ENCODE data around the gene COL11A2.

Gene COL11A2

DNA sequence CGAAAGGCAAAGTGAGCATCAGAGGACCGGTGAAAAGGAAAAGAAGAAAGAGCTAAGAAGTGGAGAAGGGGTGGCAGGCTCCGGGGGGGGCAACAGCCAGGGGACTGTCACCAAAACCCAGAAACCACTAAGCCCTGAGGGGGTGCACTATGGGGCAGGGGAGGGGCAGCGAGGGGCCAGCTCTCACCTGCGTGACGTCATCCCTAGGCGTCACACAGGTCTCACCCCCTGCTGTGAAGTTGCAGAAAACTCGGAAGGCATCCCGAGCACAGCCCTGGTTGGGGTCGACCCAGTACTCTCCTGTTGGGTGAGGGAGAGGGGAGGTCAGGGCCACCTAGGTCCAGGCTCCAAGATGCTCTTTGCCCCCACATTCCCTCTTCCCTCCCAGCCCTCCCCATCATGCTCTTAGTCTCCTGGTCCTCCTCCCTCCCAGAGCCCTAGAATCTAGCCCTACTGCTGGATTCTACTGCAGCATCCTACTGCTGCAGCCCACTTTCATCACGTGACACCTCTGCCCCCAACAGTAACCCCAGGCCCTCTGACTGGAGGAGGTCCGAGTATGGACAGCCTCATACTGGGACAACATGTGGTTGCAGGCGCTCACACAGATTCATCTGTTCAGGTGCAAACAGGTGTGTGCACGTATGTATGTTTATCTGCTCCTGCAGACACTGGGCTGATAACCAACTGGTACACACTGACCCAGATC is 27.4 kb downstream of the COL11A2 start:
- WGBS, 2 experiments (ENCODE audit: insufficient coverage in 2 of 2), result 66 to 70% methylated on average over 10 to 14 of the region's 14 CpGs
- H3K4me1 ChIP-seq (ENCODE audit: control insufficient read depth, insufficient read depth, low read length, poor library complexity, severe bottlenecking), result no peaks in the 10 kb centered on the region
- H3K9me3 ChIP-seq (ENCODE audit: control insufficient read depth, low read length), result no peaks in the 10 kb centered on the region
- no peak overlapping the region for H3K27ac ChIP-seq (ENCODE audit: low read depth, low read length, severe bottlenecking)
- H3K36me3 ChIP-seq (ENCODE audit: control insufficient read depth, insufficient read depth, low read length), result no peaks in the 10 kb centered on the region
- no peak overlapping the region for H3K4me3 ChIP-seq (ENCODE audit: extremely low read depth, insufficient read depth, low read length, poor library complexity, severe bottlenecking)

DNA sequence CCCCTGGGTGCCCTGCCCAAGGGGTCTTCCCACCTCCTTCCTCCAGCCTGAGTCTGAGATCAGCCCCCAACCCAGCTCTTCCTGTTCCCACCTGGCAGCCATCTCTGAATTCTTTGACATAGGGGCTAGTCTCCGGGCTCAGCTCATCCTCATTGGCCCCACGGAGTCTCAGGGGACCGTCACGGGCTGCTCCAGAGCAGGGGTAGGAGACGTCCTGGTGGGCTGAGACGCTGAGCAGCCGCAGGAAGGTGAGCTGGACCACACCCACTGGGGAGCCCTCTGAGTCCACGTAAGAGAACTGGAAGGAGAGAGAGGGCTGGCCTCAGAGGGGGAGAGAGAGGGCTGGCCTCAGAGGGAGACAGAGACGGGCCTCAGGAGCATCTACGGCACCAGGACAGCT is 28.1 kb downstream of the COL11A2 start:
- Histone ChIP-seq H3K4me3 (ENCODE audit: extremely low read depth, insufficient read depth, low read length, poor library complexity, severe bottlenecking) (no peak overlapping the region), H3K4me1 (ENCODE audit: control insufficient read depth, insufficient read depth, low read length, poor library complexity, severe bottlenecking) (no peaks in the 10 kb centered on the region), H3K27ac (ENCODE audit: low read depth, low read length, severe bottlenecking) (no peak overlapping the region), H3K36me3 (ENCODE audit: control insufficient read depth, insufficient read depth, low read length) (no peaks in the 10 kb centered on the region), H3K9me3 (ENCODE audit: control insufficient read depth, low read length) (no peaks in the 10 kb centered on the region)
- 61 to 64% methylated on average over 10 of the region's 10 CpGs for WGBS, 2 experiments (ENCODE audit: insufficient coverage in 2 of 2)

DNA sequence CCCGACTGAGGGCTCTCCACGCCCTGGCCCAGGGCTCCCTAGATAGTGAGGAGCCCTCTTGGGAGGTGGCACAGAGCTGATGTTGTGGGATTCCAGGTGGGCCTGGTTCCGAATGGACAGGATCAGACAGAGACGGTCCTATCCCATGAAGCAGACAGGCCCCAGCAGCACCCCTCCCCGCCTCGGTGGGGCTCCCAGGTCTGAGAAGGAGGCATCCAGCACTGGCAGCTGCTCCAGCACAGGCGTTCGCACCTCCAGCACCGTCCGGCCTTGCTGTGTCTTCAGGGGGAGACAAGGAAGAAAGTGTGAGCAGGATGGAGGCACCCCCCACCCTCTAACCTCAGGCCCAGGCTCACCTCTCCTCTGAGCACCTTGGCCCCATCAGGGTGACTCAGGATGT is 28.7 kb downstream of the COL11A2 start:
- H3K9me3 ChIP-seq (ENCODE audit: control insufficient read depth, low read length), result no peaks in the 10 kb centered on the region
- WGBS, 2 experiments (ENCODE audit: insufficient coverage in 2 of 2), result 81 to 95% methylated on average over 5 to 6 of the region's 10 CpGs

DNA sequence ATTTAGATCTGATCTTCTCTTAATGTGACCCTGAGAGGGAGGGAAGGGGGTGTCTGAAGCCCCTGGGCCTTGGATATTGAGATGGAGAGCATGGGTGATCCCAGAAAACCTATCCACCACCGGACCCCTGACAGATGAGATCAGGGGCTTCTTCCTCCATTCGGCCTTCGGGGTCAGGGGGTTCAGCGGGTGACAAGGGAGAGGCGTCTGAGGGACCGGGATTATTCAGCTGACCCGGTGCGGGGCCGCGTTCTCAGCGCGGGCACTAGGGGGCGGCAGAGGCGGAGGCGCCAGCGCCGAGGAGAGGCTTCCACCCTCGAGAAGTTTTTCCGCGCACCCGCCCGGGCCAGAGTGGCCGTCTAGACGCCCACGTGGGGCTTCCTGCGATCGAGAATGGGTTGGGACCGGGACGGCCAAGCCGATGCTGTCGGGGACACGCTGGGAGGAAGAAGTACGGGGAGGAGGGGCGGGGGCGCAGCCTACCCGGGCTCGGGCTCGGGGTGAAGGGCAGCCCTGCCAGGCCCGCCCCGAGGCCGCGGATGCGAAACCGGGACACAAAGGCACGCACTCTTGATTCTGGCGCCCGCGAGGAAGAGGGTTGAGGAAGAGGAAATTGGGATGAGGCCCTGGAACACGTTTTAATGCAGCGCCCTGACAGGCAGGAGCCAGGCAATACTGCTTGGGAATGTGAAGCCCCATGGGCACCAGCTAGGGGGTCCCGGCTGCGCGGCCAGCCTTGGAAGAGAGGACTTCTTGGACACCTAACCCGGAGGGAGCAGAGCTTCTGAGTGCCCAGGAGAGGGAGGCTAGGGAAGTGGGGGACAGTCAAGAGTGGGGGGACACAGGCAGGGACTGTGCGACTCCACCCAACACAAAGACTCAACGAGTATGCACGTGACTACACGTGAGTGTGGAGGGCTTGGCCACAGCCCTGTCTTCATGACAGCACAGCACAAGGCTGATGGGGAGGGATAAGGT is 30.6 kb downstream of the COL11A2 start:
- WGBS, 2 experiments (ENCODE audit: insufficient coverage in 2 of 2), result 13% methylated on average over 44 to 48 of the region's 58 CpGs
- Histone ChIP-seq H3K4me1 (ENCODE audit: control insufficient read depth, insufficient read depth, low read length, poor library complexity, severe bottlenecking) (no peaks in the 10 kb centered on the region), H3K27ac (ENCODE audit: low read depth, low read length, severe bottlenecking) (no peak overlapping the region), H3K9me3 (ENCODE audit: control insufficient read depth, low read length) (no peaks in the 10 kb centered on the region), H3K4me3 (ENCODE audit: extremely low read depth, insufficient read depth, low read length, poor library complexity, severe bottlenecking) (peak overlapping the region; percentile 36), H3K36me3 (ENCODE audit: control insufficient read depth, insufficient read depth, low read length) (no peaks in the 10 kb centered on the region)

More for the DNA sequence above, 28.7 kb downstream of the COL11A2 start:
- Histone ChIP-seq H3K4me3 (ENCODE audit: extremely low read depth, insufficient read depth, low read length, poor library complexity, severe bottlenecking) (no peak overlapping the region), H3K27ac (ENCODE audit: low read depth, low read length, severe bottlenecking) (no peak overlapping the region), H3K36me3 (ENCODE audit: control insufficient read depth, insufficient read depth, low read length) (no peaks in the 10 kb centered on the region), H3K4me1 (ENCODE audit: control insufficient read depth, insufficient read depth, low read length, poor library complexity, severe bottlenecking) (no peaks in the 10 kb centered on the region)

DNA sequence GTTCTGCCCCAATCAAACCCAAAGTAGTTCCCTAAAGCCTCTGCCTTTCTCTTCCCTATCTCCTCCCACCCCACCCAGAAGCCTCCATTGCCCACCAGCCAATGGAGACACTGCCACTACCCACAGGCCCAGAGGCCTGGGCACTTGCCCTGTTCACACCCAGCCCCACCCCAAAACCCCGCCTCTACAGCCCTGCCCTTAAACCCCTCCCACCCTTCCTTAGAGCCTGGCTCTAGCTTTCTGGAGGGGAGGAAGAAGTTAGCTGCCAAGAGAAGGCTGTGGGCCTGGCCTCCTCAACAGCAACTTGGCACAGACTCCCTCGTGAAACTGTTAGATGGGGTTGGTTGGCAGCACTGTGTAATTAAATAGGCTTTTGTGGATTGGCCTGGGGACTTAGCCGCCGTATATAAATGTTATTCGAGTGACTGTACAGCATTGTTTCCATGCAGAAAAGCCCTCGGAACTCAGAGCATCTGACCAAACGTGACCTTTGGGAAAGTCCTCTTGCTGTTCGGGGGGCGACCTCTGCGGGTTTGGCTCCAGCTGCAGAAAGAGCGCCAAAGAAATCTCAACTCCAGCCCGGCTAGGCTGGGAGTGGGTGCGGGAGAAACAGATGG is 31.4 kb downstream of the COL11A2 start:
- Histone ChIP-seq H3K27ac (ENCODE audit: low read depth, low read length, severe bottlenecking) (no peak overlapping the region), H3K36me3 (ENCODE audit: control insufficient read depth, insufficient read depth, low read length) (no peaks in the 10 kb centered on the region), H3K4me1 (ENCODE audit: control insufficient read depth, insufficient read depth, low read length, poor library complexity, severe bottlenecking) (no peaks in the 10 kb centered on the region), H3K9me3 (ENCODE audit: control insufficient read depth, low read length) (no peaks in the 10 kb centered on the region), H3K4me3 (ENCODE audit: extremely low read depth, insufficient read depth, low read length, poor library complexity, severe bottlenecking) (no peak overlapping the region)
- WGBS, 2 experiments (ENCODE audit: insufficient coverage in 2 of 2), result 77 to 83% methylated on average over 11 to 12 of the region's 13 CpGs

DNA sequence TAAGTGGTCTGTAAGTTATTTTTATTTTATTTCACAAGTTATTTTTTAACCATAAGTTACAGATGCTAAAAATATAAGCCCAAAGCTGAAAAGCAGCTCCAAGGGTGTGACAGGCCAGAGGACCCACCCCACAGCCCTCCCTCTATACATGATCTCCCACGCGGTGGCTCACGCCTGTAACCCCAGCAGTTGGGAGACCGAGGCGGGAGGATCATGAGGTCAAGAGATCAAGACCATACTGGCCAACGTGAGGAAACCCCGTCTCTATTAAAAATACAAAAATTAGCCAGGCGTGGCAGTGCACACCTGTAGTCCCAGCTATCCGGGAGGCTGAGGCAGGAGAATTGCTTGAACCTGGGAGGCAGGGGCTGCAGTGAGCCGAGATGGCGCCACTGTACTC is 32.2 kb downstream of the COL11A2 start:
- no peak overlapping the region for H3K27ac ChIP-seq (ENCODE audit: low read depth, low read length, severe bottlenecking)
- no peaks in the 10 kb centered on the region for H3K36me3 ChIP-seq (ENCODE audit: control insufficient read depth, insufficient read depth, low read length)
- no peak overlapping the region for H3K4me3 ChIP-seq (ENCODE audit: extremely low read depth, insufficient read depth, low read length, poor library complexity, severe bottlenecking)
- 91 to 92% methylated on average over 7 to 11 of the region's 11 CpGs for WGBS, 2 experiments (ENCODE audit: insufficient coverage in 2 of 2)
- H3K4me1 ChIP-seq (ENCODE audit: control insufficient read depth, insufficient read depth, low read length, poor library complexity, severe bottlenecking), result no peaks in the 10 kb centered on the region
- H3K9me3 ChIP-seq (ENCODE audit: control insufficient read depth, low read length), result no peaks in the 10 kb centered on the region

DNA sequence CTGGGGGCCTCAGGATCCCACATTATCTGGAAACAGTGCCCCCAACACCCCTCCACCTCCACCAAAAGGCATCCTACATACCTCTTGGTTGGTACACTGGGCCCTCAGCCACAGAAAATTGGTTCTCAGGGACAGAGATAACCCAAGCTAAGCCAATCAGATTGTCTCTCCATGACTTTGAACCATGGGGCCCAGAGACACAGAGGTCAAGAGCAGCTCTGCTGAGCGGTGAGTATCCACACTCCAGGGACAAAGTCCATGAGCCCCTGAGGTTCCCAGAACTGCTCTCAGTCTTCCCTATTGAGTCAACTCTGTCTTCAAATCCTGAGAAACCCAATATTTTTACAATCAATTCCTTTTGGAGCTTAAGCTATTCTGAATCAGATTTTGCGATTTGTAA is 35.3 kb downstream of the COL11A2 start:
- Histone ChIP-seq H3K27ac (ENCODE audit: low read depth, low read length, severe bottlenecking) (no peak overlapping the region), H3K9me3 (ENCODE audit: control insufficient read depth, low read length) (no peaks in the 10 kb centered on the region), H3K36me3 (ENCODE audit: control insufficient read depth, insufficient read depth, low read length) (no peaks in the 10 kb centered on the region), H3K4me1 (ENCODE audit: control insufficient read depth, insufficient read depth, low read length, poor library complexity, severe bottlenecking) (no peaks in the 10 kb centered on the region), H3K4me3 (ENCODE audit: extremely low read depth, insufficient read depth, low read length, poor library complexity, severe bottlenecking) (no peak overlapping the region)
- 75 to 80% methylated on average over 1 of the region's 2 CpGs for WGBS, 2 experiments (ENCODE audit: insufficient coverage in 2 of 2)

DNA sequence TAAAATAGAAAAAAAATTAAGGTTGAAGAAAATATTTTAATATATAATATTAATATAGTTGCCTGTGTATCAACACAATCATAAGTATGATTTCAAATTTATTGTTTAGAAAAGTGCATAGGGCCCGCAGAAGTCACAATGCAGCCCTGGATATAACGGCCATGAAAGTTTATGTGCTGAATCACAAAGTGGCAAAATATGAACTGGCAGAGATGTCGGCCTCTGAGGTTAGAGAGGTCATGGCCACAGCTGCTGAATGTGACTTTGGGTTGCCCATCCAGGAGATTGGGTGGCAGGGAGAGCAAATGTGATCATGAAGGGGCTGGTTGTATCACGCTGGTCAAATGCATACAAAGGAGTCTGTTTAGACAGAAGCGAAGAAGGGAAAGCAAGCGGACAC is 35.7 kb downstream of the COL11A2 start:
- no peak overlapping the region for H3K4me3 ChIP-seq (ENCODE audit: extremely low read depth, insufficient read depth, low read length, poor library complexity, severe bottlenecking)
- H3K27ac ChIP-seq (ENCODE audit: low read depth, low read length, severe bottlenecking), result no peak overlapping the region
- H3K36me3 ChIP-seq (ENCODE audit: control insufficient read depth, insufficient read depth, low read length), result no peaks in the 10 kb centered on the region
- no peaks in the 10 kb centered on the region for H3K4me1 ChIP-seq (ENCODE audit: control insufficient read depth, insufficient read depth, low read length, poor library complexity, severe bottlenecking)
- no peaks in the 10 kb centered on the region for H3K9me3 ChIP-seq (ENCODE audit: control insufficient read depth, low read length)
- WGBS, 2 experiments (ENCODE audit: insufficient coverage in 2 of 2), result 91 to 92% methylated on average over 6 of the region's 6 CpGs

DNA sequence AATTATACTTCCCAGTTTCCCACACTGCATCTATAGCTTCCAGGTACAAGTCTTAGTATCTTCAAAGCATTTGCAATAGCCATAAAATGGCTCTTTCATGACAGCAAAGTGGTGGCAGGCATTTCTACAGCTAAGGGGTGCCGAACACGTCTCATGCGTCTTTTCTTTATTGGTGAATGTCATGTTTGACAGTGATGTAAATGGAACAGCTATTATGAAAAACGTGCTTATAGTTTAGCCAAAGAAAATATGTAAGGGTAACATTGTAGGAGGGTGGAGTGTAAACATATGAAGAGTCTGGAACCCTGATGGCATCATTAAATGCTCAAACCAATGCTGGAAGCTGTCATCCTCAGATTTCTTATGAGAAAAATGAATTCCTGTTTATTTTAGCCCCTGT is 37.9 kb downstream of the COL11A2 start:
- no peaks in the 10 kb centered on the region for H3K36me3 ChIP-seq (ENCODE audit: control insufficient read depth, insufficient read depth, low read length)
- H3K9me3 ChIP-seq (ENCODE audit: control insufficient read depth, low read length), result peaks cover 3% of the 10 kb centered on the region
- whole genome bisulfite sequencing, 2 experiments (ENCODE audit: insufficient coverage in 2 of 2), result 73 to 79% methylated on average over 4 of the region's 4 CpGs
- no peaks in the 10 kb centered on the region for H3K4me1 ChIP-seq (ENCODE audit: control insufficient read depth, insufficient read depth, low read length, poor library complexity, severe bottlenecking)
- no peak overlapping the region for H3K27ac ChIP-seq (ENCODE audit: low read depth, low read length, severe bottlenecking)
- H3K4me3 ChIP-seq (ENCODE audit: extremely low read depth, insufficient read depth, low read length, poor library complexity, severe bottlenecking), result no peak overlapping the region

DNA sequence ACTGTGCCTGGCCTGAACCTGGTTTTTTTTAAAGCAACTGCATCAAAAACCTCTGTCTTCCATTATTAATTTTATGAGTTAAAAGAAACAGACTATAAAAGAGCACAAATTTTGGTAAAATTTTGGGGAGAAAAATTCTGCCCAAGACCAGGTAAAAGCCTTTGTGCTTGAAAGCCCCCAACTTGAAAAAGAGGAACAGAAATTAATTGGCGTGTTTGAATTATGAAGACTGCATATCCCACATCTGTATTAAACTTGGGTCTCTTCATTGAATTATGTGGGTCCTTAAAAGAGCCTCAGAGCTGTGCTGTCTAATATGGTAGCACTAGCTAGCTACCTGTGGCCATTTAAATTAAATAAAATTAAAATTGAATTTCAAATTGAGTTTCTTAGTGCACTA is 41.2 kb downstream of the COL11A2 start:
- Histone ChIP-seq H3K27ac (ENCODE audit: low read depth, low read length, severe bottlenecking) (no peak overlapping the region), H3K4me3 (ENCODE audit: extremely low read depth, insufficient read depth, low read length, poor library complexity, severe bottlenecking) (no peak overlapping the region), H3K9me3 (ENCODE audit: control insufficient read depth, low read length) (peaks cover 3% of the 10 kb centered on the region), H3K4me1 (ENCODE audit: control insufficient read depth, insufficient read depth, low read length, poor library complexity, severe bottlenecking) (no peaks in the 10 kb centered on the region), H3K36me3 (ENCODE audit: control insufficient read depth, insufficient read depth, low read length) (no peaks in the 10 kb centered on the region)
- no CpG with 5 or more reads among the region's 1 CpG for WGBS, 2 experiments (ENCODE audit: insufficient coverage in 2 of 2)
